Prostate gland (tissue), 2 donors: ENCODE measurements around the gene MAGEA9B. TPM values are rescaled to one million over a fixed set of nuclear protein-coding genes. Genes with fewer than 3 reads are reported as not detected.
"Not testable (repeated sequence)": the region's sequence is repeated elsewhere in the genome, so short reads cannot be mapped to it uniquely, and the experiment has no call there.

Experiments
- DNase-seq: peaks from one replicate; pipeline ENCODE4 v3.0.0-alpha.2; 2019; ENCODE audit warnings: low spot score
- H3K27ac ChIP-seq, 2 donors: fragments of 200-600 bp; sonication (generic); 2 replicates each; pipeline ENCODE4 v1.5.1; 2017 to 2019
- H3K27me3 ChIP-seq: fragments of 200-600 bp; sonication (generic); replicated peaks from 2 replicates; pipeline ENCODE4 v1.5.1; 2019; ENCODE audit not compliant: insufficient read depth
- H3K36me3 ChIP-seq, 2 donors: fragments of 200-600 bp; sonication (generic); 1 replicate in 1 of 2; 2 replicates in 1 of 2; pipeline versions ENCODE4 v1.5.1 to v1.8.1; 2017 to 2019
- H3K4me1 ChIP-seq: fragments of 200-600 bp; sonication (generic); replicated peaks from 2 replicates; pipeline ENCODE4 v1.5.1; 2019
- H3K4me3 ChIP-seq, 2 donors: fragments of 200-600 bp; sonication (generic); 2 replicates each; pipeline ENCODE4 v1.5.1; 2017 to 2019
- H3K9me3 ChIP-seq: fragments of 200-600 bp; sonication (generic); 2 replicates; pipeline ENCODE4 v1.5.1; 2017
- POLR2A ChIP-seq: fragments of 450-650 bp; IDR thresholded peaks from one replicate; pipeline ENCODE4 v1.6.1; 2016; ENCODE audit warnings: antibody characterized with exemption, mild to moderate bottlenecking
- POLR2AphosphoS5 ChIP-seq: sonication (generic); formaldehyde crosslinking; IDR thresholded peaks from one replicate; pipeline ENCODE4 v1.6.1; 2017; ENCODE audit warnings: antibody characterized with exemption
- WGBS: methylation state at CpG from one replicate; pipeline ENCODE4 v1.1.5; 2018; 5-methylcytosine and 5-hydroxymethylcytosine counted together
- intact Hi-C: fragments of 100-400 bp; cut with DNase I; formaldehyde crosslinking; loops from one replicate; pipeline ENCODE4 v1.14.2; 2022
- total RNA-seq, 2 donors: library from RNA; depleted of rRNA; stranded (reverse); fragments of >200 nt; gene quantifications; one replicate each; pipeline ENCODE4 v1.1.0, GENCODE V29; 2016
- TF ChIP-seq, protein P1 (sequence below), 4 experiments: fragments of 200-600 bp in 2 of 4; fragments of 450-650 bp in 2 of 4; sonication (generic) in 2 of 4; IDR thresholded peaks; 1 replicate in 3 of 4; 2 replicates in 1 of 4; pipeline ENCODE4 v1.5.1; 2016 to 2019; ENCODE audit warnings: antibody characterized with exemption in 4 of 4, mild to moderate bottlenecking in 2 of 4, moderate library complexity in 2 of 4

MAGEA9B gene
- total RNA-seq, 2 donors from 2014 or later = 11.2 TPM; not detected in 1

DNA sequence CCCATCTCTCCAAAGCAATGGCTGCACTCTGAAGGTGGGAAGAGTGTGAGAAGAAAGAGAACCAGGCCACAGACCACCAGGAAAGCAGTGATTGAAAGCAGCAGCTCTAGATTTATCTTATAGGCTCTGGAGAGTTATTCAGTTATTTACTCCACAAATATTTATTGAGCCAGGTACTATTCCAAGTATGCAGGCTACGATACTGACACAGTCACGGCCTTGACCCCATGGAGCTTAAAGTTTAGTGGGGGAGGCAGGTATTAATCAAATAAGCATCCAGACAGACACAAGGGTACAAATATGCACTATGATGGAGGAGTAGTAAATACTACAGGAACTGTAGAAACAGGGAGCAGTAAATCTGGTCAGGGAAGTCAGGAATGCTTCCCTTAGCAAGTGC lies 41.5 kb upstream of the MAGEA9B start:
- no peak overlapping the region for H3K4me3 ChIP-seq
- H3K27me3 ChIP-seq = no peaks in the 10 kb centered on the region
- H3K27ac ChIP-seq = peak overlapping the region in 1 of 2 donors; percentile 43
- intact Hi-C loops = no loop called here
- 77% methylated on average over 2 of the region's 2 CpGs for WGBS
- TF ChIP-seq POLR2AphosphoS5 = no peak
- no peak for TF ChIP-seq POLR2A
- TF ChIP-seq, protein P1, sequence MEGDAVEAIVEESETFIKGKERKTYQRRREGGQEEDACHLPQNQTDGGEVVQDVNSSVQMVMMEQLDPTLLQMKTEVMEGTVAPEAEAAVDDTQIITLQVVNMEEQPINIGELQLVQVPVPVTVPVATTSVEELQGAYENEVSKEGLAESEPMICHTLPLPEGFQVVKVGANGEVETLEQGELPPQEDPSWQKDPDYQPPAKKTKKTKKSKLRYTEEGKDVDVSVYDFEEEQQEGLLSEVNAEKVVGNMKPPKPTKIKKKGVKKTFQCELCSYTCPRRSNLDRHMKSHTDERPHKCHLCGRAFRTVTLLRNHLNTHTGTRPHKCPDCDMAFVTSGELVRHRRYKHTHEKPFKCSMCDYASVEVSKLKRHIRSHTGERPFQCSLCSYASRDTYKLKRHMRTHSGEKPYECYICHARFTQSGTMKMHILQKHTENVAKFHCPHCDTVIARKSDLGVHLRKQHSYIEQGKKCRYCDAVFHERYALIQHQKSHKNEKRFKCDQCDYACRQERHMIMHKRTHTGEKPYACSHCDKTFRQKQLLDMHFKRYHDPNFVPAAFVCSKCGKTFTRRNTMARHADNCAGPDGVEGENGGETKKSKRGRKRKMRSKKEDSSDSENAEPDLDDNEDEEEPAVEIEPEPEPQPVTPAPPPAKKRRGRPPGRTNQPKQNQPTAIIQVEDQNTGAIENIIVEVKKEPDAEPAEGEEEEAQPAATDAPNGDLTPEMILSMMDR (IDR thresholded peaks at IDR 0.05) = no peak
- H3K9me3 ChIP-seq = no peaks in the 10 kb centered on the region
- DNase-seq = no peak
- no peaks in the 10 kb centered on the region for H3K4me1 ChIP-seq
- H3K36me3 ChIP-seq = no peaks in the 10 kb centered on the region

DNA sequence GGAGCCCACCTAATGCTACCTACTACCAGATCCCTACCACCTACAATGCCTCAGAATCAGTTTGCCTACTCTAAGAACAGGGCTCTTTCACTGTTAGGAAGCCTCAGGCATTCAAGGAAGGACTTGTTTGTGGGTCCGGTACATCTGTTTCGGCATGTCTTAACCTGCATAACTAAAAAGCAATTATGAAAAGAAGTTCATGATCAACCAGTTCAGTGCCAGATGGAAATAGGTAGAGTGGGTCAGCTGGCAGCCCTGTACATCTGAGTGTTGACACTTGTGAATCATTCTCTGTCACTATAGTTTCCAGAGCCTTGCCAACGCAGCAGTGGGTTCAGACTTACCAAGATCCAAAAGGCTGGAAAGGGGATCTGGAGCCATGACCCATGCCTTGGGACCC lies 41.0 kb upstream of the MAGEA9B start:
- no peaks in the 10 kb centered on the region for H3K9me3 ChIP-seq
- peak overlapping the region in 1 of 2 donors; percentile 43 for H3K27ac ChIP-seq
- WGBS = 58% methylated on average over 3 of the region's 3 CpGs
- TF ChIP-seq, protein P1 (IDR thresholded peaks at IDR 0.05) = no peak
- TF ChIP-seq POLR2A (no peak), POLR2AphosphoS5 (peak; percentile 10)
- no peaks in the 10 kb centered on the region for H3K36me3 ChIP-seq
- no peak overlapping the region for H3K4me3 ChIP-seq
- DNase-seq = peak; percentile 29
- intact Hi-C loops = no loop called here
- H3K27me3 ChIP-seq = no peaks in the 10 kb centered on the region
- no peaks in the 10 kb centered on the region for H3K4me1 ChIP-seq

DNA sequence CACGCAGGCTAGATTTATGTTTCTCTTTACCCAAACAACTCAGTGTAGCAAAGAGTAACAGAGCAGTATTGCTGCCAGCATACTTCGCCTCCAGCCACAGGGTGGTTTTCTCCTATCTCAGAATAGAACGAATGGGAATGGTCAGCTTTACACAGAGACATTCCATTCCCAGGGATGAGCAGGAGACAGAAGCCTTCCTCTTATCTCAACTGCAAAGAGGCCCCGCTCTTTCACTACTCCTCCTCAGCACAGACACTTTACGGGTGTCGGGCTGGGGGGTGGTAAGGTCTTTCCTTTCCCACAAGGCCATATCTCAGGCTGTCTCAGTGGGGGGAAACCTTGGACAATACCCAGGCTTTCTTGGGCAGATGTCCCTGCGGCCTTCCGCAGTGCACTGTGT lies 39.6 kb upstream of the MAGEA9B start:
- WGBS = 50% methylated on average over 5 of the region's 8 CpGs
- H3K27ac ChIP-seq = peak overlapping the region in 1 of 2 donors; percentile 5
- H3K9me3 ChIP-seq, H3K36me3 ChIP-seq, H3K4me3 ChIP-seq, DNase-seq, intact Hi-C loops, H3K4me1 ChIP-seq, H3K27me3 ChIP-seq: not testable (repeated sequence)

DNA sequence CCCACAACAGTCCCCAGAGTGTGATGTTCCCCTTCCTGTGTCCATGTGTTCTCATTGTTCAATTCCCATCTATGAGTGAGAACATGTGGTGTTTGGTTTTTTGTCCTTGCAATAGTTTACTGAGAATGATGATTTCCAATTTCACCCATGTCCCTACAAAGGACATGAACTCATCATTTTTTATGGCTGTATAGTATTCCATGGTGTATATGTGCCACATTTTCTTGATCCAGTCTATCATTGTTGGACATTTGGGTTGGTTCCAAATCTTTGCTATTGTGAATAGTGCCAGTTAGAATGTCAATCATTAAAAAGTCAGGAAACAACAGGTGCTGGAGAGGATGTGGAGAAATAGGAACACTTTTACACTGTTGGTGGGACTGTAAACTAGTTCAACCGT lies 32.4 kb upstream of the MAGEA9B start:
- H3K27ac ChIP-seq, H3K4me3 ChIP-seq, H3K27me3 ChIP-seq, H3K9me3 ChIP-seq, H3K4me1 ChIP-seq, H3K36me3 ChIP-seq, intact Hi-C loops, DNase-seq: not testable (repeated sequence)
- no CpG with 5 or more reads among the region's 1 CpG for WGBS

DNA sequence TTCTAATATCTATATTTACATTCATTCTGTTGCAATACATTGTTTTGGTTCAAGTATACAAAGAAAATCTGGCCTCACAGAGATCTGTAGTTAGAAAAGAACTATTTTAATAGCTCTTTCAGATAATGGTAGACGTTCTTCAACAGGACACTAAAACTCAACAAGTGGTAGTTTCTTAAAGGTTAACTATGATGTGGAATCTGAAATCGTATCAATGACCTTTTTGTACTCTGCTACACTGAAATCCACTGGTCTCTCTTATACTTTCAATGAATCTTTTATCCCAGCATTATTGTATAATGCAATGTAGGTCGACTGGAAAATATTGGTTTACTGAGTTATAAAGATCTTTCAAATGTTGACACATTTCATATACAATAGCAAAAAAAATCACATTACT lies 31.6 kb upstream of the MAGEA9B start:
- Histone ChIP-seq H3K27me3 (no peaks in the 10 kb centered on the region), H3K4me1 (no peaks in the 10 kb centered on the region), H3K4me3 (no peak overlapping the region), H3K9me3 (no peaks in the 10 kb centered on the region), H3K27ac (no peak overlapping the region), H3K36me3 (no peaks in the 10 kb centered on the region)
- no peak for DNase-seq
- intact Hi-C loops = no loop called here
- TF ChIP-seq POLR2A (no peak), POLR2AphosphoS5 (no peak)
- TF ChIP-seq, protein P1 (IDR thresholded peaks at IDR 0.05) = no peak
- WGBS = 75% methylated on average over 3 of the region's 3 CpGs

DNA sequence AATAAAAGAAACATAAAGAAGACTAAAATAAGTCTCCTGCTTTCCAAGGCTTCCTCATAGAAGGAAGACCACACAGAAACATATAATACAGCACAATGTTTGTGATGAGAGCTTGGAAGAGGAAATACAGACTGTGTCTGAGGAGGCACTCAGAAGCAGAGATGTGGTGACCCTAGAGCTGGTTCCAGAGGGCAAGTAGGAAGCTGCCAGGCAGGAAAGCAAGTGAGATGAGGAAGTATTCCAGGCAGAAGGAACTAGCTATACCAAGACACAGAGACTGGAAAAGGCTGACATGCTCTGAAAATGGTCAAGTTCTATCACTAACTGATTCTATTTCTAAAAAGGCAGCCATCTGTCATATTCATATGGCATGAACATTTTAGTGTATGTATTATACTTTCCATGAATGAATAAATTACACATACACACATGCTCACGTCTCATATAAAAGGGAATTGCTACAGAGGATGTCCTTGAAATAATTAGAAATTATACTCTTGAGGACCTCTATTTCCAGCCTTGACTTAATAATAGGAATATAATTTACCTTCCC lies 24.4 kb upstream of the MAGEA9B start:
- intact Hi-C loops = no loop called here
- no peak overlapping the region for H3K4me3 ChIP-seq
- TF ChIP-seq, protein P1 (IDR thresholded peaks at IDR 0.05) = no peak
- TF ChIP-seq POLR2AphosphoS5 (no peak), POLR2A (no peak)
- 100% methylated on average over 1 of the region's 1 CpG for WGBS
- no peak overlapping the region for H3K27ac ChIP-seq
- H3K4me1 ChIP-seq = no peaks in the 10 kb centered on the region
- no peak for DNase-seq
- H3K27me3 ChIP-seq = no peaks in the 10 kb centered on the region
- no peaks in the 10 kb centered on the region for H3K36me3 ChIP-seq
- H3K9me3 ChIP-seq = no peaks in the 10 kb centered on the region
